Measurements from ENCODE around the gene CLASP1.
"Not testable (repeated sequence)": the region's sequence is repeated elsewhere in the genome, so short reads cannot be mapped to it uniquely, and the experiment has no call there.

CLASP1 gene

DNA sequence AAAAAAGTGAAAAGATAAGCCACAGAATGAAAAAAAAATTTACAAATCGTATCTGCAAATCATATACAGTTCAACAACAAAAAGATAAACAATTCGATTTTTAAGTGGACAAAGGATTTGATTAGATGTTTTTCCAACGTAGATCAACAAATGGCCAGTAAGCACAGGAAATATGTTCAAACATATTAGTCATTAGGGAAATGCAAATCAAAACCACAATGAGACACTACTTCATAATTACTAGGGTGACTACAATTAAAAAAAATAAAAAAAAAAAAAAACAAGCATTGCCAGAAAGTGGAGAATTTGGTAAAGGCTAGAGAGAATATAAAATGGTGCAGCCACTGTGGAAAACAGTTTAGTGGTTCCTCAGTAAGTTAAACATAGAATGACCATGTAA lies 156.9 kb downstream of the CLASP1 start:
- DNase-seq = no peak

DNA sequence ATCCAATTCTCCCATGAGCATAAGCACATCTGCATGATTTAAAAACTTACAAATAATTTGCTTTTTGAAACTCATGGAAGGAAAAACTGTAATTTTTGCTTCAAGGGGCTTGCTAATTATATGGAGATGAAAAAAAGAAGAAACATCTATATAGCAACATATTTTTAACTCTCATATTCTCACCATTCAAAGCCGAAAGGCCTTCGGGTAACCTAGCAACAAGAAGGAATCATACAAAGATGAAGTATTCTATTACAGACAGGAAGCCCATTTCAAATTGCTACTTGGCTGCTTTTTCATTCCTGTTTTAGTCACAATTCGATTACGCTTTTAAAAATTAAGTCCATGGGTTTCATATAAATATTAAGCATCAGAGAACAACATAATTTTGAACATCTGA lies 157.7 kb downstream of the CLASP1 start:
- DNase-seq = no peak

DNA sequence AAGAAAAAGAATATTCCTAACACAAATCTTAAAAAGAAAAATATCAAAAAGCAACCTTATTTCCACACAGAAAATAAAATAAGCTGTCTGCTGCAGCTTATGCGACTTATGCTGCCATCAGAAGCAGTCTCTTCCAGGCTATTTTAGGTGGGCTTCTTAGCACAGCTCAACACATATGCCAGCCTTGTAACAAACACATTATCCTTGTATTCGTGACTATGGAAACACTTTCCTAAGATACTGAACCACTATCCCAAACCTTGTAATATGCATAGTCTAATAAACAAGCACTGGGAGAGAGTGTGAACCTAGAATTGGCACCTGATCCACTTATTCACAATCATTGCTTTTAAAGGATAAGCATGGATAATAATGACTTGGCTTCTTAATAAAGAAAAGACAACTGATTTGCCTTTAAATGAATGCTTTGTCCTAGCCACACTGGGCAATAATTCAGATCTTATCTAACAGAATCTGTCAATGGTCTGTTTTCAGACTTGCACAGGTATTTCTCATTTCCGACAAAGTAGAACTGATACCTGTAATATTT lies 158.6 kb downstream of the CLASP1 start:
- DNase-seq = no peak

DNA sequence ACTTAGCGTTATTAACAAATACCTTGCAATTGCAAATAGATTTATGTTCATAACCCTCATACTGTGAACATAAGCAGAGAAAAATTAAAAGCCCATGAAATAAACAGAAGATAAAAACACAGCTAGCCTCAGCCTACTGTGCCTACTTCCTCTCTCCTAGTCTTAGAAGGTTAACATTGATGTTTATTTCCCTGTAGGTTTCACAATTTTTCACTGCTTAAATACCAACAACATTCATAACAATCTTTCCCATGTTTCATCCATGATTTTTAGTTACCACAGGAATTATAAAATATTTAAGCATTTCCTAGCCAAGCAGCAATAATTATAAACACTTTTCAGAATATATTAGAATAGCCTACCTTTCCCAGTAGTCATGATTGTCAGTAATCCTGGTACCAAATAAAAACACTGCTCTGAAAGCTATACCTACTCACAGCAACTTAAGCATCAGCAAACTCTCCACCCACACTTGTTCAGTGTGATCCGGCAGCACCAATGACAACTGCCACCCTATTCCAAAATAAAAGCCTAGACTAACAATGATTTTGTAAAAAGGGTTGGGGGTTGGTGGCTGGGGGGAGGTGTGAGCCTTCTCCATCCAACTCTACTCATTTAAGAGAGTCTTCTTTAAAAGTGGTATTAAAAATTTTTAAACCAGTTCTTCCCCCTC lies 159.2 kb downstream of the CLASP1 start:
- DNase-seq = no peak

DNA sequence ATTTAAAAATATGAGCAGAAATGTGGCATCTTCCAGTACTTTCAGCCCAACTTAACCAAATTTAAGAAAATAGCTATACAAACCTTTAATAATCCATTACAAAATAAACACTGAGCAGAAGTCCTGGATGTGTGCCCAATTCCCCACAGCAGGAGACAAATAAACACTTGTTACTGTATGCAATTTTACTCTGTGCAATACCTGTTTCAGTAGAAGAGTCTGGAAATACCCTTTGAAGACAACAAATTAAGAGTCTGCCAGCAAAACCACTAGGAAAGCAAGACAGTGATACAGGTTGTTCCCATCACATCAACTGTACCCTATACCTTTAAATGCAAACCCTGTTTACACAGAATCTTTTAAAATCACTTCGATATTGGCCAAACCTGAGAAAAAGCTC lies 160.0 kb downstream of the CLASP1 start:
- DNase-seq = no peak

DNA sequence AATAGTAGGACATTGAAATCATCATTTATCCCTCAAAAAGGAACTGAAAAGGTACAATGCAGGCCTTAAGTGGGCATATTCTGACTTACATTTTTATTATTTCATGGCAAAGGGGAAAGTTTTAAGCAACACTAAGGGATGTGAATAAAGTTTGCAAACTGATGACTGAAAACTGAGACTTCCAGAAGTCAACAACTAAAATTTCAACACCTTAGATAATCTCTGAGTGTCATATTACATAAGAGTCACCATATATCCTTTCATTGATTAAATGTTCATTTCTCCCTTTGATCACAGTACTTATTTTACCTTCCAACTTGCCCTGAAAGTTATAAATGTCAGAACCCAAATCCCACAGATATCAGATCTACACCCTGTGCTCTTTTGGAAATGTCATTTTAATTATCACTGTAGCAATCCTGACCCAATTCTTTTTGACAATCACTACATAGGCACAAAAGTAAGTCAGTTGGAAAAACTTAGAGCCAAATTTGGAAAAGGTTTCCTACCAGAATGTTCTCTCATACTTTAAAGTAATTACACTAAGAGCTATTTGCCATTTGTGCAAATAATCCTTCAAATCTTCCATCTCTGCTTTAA lies 163.0 kb downstream of the CLASP1 start:
- DNase-seq = no peak

DNA sequence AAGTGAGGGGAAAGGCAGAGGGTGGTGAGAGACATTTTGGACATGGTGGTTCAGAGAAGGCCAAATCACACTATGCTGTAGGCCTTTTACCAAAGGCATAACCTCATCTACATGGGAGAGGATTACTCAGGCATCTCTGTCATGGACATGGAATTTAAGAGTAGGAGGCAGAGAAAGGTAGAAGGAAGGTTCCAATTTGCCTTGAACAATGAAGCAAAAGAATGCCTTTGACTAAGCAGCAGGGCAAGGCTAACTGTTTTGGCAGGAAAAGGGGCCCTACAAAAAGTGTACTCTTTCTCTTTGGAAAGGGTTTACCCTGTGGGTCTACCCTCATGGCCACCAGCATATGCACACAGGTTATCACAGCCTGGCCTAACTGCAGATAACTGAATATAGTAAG lies 164.2 kb downstream of the CLASP1 start:
- DNase-seq = no peak

DNA sequence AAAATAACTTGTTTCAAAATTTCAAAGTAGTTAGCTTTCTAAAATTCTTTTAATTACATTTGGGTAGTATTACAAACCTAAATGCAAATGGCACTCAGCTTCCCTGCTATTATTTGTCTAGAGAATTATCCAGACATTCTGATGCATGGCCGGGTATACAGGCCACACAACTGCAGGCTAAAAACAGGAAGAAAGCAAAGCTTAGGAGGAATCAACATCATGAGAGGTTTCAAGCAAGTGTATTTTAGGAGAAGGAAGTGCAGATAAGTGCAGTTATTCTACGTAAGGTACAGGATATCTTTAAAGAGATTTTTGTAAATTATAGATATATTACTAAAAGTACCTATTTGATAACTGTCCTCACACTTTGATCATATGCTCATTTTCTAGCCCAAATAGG lies 165.4 kb downstream of the CLASP1 start:
- DNase-seq = peak; percentile 20

DNA sequence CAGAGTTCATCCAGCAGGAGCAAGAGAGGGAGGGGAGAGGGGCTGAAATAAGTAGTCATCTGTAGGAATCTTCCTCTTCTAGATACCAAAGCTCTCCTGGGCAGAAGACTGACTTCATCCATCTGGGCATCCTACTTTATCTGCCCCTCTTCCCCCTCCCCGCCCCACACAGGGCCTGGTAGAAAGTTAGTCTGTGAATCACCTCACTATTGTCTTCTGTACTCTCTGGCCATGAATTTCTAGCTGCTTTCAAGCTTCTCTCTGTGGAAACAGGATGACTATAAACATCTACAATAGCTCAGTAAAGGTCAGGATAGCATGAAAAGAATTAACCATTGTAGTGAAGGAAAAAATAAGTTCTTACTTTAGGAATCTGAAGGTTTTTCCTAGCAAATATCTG lies 166.2 kb downstream of the CLASP1 start:
- no peak for DNase-seq

DNA sequence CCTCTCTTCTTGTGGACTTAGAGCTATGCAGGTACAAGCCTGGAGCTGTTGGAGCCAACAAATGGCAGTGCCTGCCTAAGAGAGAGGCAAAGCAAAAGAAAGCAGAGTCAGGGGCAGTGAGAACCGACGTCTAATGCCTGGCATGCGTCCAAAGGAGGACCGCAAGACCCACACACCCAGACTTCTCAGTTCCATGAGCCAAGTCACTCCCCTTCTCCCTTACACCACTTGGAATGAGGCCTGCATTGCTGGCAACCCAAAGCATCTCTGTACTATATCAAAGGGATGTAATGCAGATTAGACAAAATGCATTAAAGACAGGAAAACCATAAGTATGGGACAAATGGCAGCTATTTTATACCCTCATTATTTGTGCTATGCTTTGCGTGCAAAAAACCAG lies 168.4 kb downstream of the CLASP1 start:
- no peak for DNase-seq

DNA sequence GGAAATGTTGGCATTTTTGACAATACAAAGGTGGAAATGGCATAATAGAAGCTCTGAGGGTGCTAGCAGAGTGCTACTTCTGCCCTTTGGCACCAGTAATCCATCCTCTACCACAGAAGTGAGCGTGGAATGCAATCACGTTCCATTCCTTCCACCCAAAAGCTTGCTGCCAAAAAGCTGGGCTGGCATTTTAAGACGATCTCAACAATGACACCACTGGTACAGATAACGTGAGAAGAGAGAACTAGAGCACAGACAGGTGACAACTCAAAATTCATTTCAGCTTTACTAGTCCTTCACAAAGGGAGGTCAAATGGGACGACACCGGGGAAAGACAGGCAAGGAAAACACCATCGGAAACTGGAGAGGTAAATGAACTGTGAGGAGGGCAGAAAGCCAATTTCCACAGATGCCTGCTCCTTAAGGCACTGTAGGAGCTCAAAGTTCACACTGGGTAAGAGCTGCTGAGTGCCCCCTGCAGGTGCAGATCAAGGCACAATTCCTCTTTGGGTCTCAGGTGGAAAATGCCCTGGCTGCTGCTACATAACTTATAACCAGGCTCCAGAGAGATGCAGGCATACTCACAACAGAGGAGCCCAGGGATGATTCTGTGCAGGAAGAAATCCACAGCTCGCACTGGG lies 169.3 kb downstream of the CLASP1 start:
- DNase-seq = no peak

DNA sequence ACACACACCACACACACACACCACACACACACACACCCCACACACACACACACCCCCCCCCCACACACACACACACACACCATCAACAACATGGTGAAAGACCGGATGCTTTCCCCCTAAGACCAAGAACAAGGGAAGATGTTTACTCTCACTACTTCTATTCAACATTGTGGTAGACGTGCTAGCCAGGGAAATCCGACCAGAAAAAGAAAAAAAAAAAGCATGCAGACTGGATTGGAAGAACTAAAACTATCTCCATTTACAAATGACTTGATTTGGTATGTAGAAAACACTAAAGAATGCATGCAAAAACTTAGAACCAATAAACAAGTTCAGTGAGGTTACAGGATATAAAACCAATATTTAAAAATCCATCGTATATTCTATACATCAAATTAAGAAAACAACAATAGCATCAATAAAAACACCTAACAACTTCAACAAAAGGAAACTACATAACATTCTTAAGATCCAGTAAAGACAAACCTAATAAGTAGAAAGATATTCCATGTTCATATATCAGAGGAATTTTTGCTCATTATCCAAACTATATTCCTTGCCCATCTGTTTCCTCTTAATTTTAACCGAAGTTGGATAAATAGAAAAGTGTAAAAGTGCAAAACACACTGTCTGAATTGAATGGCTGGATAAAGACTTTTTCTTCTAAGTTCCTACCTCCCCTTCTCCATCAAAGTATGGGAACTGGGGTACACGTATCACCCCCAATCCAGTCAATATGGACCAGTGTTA lies 170.1 kb downstream of the CLASP1 start:
- DNase-seq = no peak

DNA sequence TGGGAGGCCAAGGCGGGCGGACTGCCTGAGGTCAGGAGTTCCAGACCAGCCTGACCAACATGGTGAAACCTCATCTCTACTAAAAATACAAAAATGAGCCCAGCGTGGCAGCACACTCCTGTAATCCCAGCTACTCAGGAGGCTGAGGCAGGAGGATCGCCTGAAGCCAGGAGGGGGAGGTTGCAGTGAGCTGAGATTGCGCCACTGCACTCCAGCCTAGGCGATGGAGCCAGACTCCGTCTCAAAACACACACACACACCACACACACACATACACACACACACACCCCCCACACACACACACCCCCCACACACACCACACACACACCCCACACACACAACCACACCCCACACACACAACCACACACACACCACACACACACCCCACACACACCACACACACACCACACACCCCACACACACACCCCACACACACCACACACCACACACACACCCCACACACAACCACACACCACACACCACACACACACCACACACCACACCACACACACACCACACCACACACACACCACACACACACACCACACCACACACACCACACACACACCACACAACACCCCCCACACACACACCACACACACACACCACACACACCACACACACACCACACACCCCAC lies 170.8 kb downstream of the CLASP1 start:
- not testable (repeated sequence) for DNase-seq

DNA sequence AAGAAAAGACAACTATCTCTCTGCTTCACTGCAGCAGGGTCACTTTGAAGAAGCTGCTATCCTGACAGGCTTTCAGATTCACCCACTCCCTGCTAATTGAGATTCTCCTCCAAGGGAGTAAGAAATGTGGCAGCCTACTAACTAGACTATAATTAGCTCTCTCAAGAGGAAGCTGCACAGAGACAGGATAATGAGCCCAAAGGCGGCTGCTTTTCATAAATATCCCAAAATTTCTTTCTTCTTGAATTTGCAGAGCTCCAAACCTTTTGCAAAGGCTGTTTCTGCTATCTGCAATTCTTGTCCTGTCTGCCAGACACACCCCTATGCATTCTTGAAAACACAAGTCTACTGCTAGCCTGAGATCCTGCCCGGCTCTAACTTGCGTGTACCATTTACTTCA lies 172.6 kb downstream of the CLASP1 start:
- DNase-seq = no peak

DNA sequence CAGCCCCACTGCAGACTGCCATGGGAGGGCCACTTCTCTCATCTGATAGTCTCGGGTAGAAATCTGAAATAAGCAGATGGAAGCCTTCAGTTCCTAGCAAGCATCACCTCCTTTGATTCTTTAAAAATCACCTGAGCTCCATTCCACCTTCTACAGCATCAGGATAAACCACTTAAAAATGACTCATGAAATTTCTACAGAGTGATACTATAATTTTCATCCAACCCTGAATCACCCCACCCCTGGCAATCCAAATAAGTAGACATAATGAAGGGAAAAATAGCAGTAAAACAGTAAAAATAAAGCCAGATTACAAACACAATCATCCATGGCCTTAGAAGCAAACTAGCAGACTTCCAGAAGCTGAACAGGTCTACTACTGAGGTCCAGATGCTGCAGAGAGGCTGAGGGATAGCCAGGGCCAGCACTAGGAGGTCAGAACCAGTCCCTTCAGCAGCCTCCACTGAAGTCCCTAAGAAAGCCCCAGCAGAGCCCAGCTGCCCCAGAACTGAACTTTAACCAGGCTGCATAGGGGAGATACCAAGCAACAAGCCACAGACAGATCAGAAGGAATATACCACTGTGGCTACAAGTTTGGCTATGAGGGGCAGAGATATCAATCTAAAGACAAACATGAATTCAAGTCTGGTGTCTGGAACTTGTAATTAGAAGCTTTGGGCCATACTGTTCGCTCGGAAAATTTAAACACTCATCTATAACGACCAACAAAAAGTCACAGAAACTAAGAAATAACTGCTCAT lies 173.3 kb downstream of the CLASP1 start:
- DNase-seq = no peak

DNA sequence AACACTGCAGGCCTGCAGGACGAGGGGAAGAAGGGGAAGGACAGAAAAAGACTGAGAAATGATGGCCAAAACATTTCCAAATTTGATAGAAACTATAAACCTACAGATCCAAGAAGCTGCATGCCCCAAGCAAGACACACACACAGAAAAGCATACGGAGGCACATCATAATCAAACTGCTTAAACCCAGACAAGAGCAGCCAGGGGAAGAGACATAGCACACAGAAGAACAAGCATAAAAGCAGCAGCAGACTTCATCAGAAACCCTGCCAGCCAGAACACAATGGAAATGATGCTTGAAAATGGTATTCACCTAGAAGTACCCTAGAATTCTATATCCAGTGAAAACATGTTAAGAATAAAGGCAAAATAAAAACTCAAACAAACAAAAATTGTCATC lies 175.8 kb downstream of the CLASP1 start:
- DNase-seq = no peak

DNA sequence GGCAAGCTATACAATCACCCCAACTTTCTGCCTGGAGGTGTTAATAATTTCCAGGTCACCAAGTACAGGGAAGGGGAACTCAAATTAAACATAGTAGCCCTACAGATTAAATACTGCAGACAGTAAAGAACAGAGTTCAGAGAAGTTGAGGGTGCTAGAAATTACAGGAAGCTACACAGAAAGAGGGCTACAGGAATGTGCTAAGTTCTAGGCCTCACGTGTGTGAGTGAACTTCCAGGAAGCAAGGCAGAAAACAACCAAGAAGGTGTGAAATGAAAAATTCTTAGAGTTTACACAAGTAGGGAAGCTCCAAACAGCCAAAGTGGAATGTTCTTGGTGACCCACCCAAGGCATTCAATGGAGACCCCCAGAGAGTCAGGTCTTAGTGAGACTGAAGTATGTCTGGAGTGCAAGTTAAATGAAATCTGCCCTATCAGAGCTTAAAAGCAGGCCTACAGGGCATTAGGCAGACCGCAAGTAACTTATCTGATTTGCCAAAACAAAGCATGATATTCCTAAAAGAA lies 176.7 kb downstream of the CLASP1 start:
- DNase-seq = no peak

DNA sequence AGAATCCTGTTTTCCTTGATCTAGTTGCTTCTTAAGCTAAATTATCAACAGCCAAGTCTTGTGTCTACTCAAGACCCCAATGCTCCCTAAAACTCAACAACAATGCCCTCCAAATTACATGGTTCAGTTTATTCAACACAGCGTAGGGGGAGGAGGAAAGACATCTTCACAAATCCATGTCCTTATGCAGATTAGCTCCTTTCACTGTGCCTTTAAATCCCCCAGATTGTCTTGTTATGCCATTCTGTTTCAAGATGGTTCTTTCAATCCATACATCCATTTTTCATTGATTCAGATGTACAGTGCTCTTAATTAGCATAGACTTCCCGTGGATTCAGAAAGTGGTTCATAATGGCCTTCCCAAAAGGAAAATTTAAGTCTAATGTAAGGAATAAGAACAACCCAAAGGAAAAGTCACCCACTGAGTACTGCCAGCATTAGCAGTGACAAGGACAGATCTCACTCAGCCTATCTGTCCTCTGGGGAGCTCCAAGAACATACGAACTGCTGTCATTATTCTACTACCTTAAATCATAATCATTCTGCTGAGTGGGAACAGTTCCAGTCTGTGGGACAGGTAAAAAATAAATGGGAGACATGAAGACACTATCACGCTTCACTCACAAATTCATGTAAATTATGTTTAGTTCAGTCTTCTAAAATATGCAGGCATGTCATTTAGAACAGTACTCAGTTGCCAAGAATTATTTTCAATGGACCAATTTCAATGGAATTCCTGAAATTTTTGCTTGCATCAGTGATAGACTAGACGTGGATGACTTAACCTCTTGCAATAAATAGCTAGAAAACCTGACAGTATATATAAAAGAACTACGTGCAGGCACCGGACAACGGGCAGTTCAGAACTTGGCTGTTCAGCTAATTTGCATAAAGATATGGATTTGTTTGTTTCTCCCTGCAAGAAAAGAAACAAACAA lies 177.5 kb downstream of the CLASP1 start:
- DNase-seq = no peak

DNA sequence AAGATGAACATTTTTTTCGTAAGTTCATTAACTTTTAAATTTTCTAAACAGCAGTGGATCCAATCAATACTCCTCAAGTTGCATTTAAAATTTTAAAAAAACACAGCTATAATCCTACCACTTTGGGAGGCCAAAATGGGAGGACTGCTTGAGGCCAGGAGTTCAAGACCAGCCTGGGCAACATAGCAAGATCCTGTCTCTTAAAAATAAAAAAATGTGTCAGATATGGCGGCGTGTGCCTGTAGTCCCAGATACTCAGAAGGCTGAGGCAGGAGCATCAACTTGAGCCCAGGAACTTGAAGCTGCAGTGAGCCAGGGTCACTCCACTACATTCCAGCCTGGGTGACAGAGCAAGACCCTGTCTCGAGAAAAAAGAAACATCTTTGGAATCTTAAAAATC lies 178.3 kb downstream of the CLASP1 start:
- DNase-seq = no peak

DNA sequence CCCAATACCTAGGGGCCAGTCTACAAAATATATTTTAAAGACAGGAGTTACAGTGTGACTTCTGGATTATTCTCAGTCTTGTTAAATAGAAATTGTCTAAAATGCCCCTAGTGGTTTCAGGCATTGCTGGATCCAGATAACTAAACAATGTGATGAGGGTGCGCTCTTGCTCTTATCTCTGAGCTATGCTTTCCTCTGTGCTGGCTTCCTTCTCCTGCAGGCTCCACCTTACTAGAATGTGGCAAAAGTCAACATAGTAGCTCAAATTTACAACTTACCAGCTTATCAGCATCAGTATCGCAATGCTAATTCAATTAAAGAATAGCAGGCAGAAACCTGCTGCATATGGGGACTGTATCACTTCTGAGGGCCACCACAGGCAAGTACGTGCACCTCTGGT lies 179.9 kb downstream of the CLASP1 start:
- DNase-seq = no peak

DNA sequence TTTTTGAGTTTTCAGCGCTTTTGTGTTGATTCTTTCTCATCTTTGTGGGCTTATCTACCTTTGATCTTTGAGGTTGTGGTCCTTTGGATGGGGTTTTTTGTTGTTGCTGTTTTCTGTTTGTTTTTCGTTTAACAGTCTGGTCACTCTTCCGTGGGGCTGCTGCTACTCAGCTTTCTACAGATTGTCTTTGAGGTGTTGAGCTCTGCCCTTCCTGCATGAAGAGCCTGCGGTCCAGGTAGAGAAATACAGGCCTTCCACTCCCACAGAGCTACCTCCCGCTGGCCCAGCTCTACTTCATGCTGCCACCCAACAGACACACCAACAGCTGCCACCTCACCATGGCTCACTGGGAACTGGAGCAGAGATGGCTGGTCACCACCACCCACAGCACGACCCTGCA lies 180.3 kb downstream of the CLASP1 start:
- no peak for DNase-seq

All from inflammatory macrophage treated with lipopolysaccharide for 4 hours (primary cell).